Measurements from ENCODE around the gene HOXD3.

Gene HOXD3

DNA sequence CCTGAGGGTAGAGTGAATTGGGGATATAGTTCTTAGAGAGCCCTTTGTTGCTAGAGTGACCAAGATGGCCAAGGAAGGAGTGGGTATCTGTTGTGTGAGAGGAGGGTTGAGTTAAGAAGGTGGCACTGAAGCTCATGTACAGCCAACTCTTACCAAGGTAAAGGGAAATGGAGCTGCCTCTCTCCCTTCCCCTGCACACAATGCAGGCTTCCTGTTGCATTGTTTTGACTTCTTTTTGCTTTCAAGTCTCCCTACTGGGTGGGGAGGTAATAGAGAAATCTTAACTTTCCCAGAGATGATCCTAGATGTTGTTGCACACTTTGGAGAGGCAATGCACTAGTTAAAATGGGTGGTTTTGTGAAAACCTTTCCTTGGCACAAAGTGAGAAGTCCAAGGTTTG is 55.2 kb downstream of the HOXD3 start:
- no peak for DNase-seq (ENCODE audit: low spot score)

DNA sequence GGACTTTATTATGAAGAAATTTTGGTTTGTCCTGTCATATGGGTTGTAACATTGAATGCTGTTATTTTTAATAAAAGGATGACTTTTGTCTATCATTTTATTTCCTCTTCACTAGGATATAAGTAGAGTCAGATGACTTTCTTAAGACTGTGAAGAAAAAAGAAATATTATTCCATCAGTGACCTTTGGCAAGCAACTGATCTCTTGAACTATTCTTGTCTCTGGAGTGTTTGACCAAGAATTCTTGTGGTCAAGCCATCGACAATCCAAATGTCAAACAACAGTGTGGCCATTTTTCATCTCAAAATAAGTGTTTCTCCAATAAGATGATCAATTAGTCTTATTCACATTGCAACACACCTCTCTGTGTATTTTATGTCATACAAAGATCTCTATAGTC is 56.3 kb downstream of the HOXD3 start:
- no peak for DNase-seq (ENCODE audit: low spot score)
